C4-2B (cell line): ENCODE data around the gene WIZ.

Experiments used
- H3K27ac ChIP-seq: fragments of 450-650 bp; 2 replicates; pipeline ENCODE4 v1.5.1; 2017
- CTCF ChIP-seq: fragments of 450-650 bp; conservative IDR thresholded peaks from 2 replicates; pipeline ENCODE4 v1.5.1; 2017; ENCODE audit warnings: mild to moderate bottlenecking
- ZFX ChIP-seq: fragments of 450-650 bp; IDR thresholded peaks from 2 replicates; pipeline ENCODE4 v1.6.1; 2017

The WIZ gene

GRCh38 chr19:15372891-15373301 is 76.9 kb downstream of the WIZ start:
- H3K27ac ChIP-seq: no peak overlapping the region
- TF ChIP-seq ZFX (no peak), CTCF (no peak)

- H3K27ac ChIP-seq: no peak overlapping the region
- no peak for TF ChIP-seq CTCF
- no peak for TF ChIP-seq ZFX
Measured at GRCh38 chr19:15372470-15372869, 77.3 kb downstream of the WIZ start.

- TF ChIP-seq ZFX (no peak), CTCF (no peak)
- H3K27ac ChIP-seq: no peak overlapping the region
Measured at GRCh38 chr19:15371786-15372380, 77.9 kb downstream of the WIZ start.

- no peak for TF ChIP-seq CTCF
- no peak for TF ChIP-seq ZFX
- H3K27ac ChIP-seq: no peak overlapping the region
Measured at GRCh38 chr19:15371119-15371518, 78.6 kb downstream of the WIZ start.
